ENCODE measurements around the gene GALK2. TPM values are rescaled to one million over a fixed set of nuclear protein-coding genes. Genes with fewer than 3 reads are reported as not detected.
A peak's percentile ranks its signal among the peaks of the same experiment; 100 is the strongest.

The GALK2 gene
- total RNA-seq, 1 experiment from 2014 or later, result 22.9 TPM

GRCh38 chr15:49215768-49216739 is 46.0 kb downstream of the GALK2 start:
- POLR2A ChIA-PET (ENCODE audit: low non-redundant PET), result no interaction called here
- H3K36me3 ChIP-seq (ENCODE audit: insufficient read depth, low read length, poor library complexity, severe bottlenecking), result no peaks in the 10 kb centered on the region
- TF ChIP-seq CTCF (conservative IDR thresholded peaks at IDR 0.05; ENCODE audit: low read depth, low read length), result 0 out of 2 replicates have a peak, but pooled peaks have one; percentile 19
- no peak for TF ChIP-seq EZH2 (IDR thresholded peaks at IDR 0.05; ENCODE audit: borderline replicate concordance, low read depth, low read length, poor library complexity, severe bottlenecking)
- DNase-seq (ENCODE audit: low spot score), result peak; percentile 27
- H3K9me3 ChIP-seq (ENCODE audit: low read depth, low read length, poor library complexity, severe bottlenecking), result no peaks in the 10 kb centered on the region
- no peak overlapping the region for H3K4me3 ChIP-seq (ENCODE audit: low read depth, low read length, poor library complexity, severe bottlenecking)
- BruUV-seq (replicated peaks), result no TSS peak
- CTCF ChIA-PET, result no interaction called here
- H3K4me1 ChIP-seq (ENCODE audit: insufficient read depth, low read length, poor library complexity, severe bottlenecking), result no peaks in the 10 kb centered on the region
- H3K27ac ChIP-seq (ENCODE audit: low read depth, low read length, poor library complexity, severe bottlenecking), result no peak overlapping the region
- H3K27me3 ChIP-seq (replicated peaks; ENCODE audit: insufficient read depth, low read depth, low read length, poor library complexity), result no peaks in the 10 kb centered on the region
- intact Hi-C loops (cut with micrococcal nuclease; ENCODE audit: unreplicated experiment), result no loop called here

GRCh38 chr15:49223536-49224274 is 53.7 kb downstream of the GALK2 start:
- Histone ChIP-seq H3K4me3 (ENCODE audit: low read depth, low read length, poor library complexity, severe bottlenecking) (no peak overlapping the region), H3K9me3 (ENCODE audit: low read depth, low read length, poor library complexity, severe bottlenecking) (no peaks in the 10 kb centered on the region), H3K36me3 (ENCODE audit: insufficient read depth, low read length, poor library complexity, severe bottlenecking) (no peaks in the 10 kb centered on the region), H3K4me1 (ENCODE audit: insufficient read depth, low read length, poor library complexity, severe bottlenecking) (no peaks in the 10 kb centered on the region), H3K27me3 (replicated peaks; ENCODE audit: insufficient read depth, low read depth, low read length, poor library complexity) (no peaks in the 10 kb centered on the region), H3K27ac (ENCODE audit: low read depth, low read length, poor library complexity, severe bottlenecking) (no peak overlapping the region)
- no TSS peak for BruUV-seq (replicated peaks)
- DNase-seq (ENCODE audit: low spot score), result peak; percentile 67
- CTCF ChIA-PET, result no interaction called here
- intact Hi-C loops (cut with micrococcal nuclease; ENCODE audit: unreplicated experiment), result loop anchor here (2.0 kb wide), 1 partner anchor 365 kb away; no protein-coding TSS in a partner anchor
- POLR2A ChIA-PET (ENCODE audit: low non-redundant PET), result no interaction called here
- no peak for TF ChIP-seq CTCF (conservative IDR thresholded peaks at IDR 0.05; ENCODE audit: low read depth, low read length)
- TF ChIP-seq EZH2 (IDR thresholded peaks at IDR 0.05; ENCODE audit: borderline replicate concordance, low read depth, low read length, poor library complexity, severe bottlenecking), result no peak

DNA sequence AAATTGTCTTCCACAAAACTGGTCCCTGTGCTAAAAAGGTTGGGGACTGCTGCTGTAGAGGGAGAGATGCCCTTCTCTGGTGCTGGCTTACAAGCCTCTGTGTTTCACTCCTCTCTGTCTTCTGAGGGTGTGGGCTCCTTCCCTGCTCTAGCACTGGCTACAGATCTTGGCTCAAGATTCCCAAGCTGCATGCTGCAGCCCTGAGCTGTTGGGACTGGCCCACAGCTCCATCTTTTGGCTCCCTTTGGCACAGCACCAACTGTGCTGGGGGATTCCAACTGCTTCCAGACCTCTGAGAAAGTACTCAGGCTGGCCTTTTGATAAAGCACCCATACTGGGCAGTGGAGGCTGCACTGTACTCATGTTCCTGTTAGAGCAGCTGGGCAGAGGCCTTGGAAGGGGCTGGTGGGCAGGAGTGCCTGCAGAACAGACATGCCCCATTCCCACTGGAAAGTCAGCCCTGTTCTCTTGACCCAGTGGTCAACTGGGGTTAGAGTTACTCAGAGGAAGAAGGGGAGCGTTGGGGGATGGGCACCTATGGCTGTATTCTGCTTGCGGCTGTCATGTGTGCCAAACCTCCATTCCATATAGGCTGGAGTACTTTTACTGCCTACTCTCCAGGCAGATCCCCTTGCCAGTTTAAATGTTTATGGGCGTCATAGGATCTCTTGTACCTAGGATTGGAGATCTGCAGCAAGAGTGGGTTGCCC is 55.7 kb downstream of the GALK2 start:
- peak; percentile 72 for DNase-seq (ENCODE audit: low spot score)
- intact Hi-C loops (cut with micrococcal nuclease; ENCODE audit: unreplicated experiment), result loop anchor here (2.0 kb wide), 1 partner anchor 367 kb away; no protein-coding TSS in a partner anchor
- ChIA-PET CTCF (interaction anchor here (1.0 kb wide), 1 partner anchor 364 kb away, joined by 8 read pairs; no protein-coding TSS in a partner anchor), POLR2A (ENCODE audit: low non-redundant PET) (no interaction called here)
- H3K27ac ChIP-seq (ENCODE audit: low read depth, low read length, poor library complexity, severe bottlenecking), result no peak overlapping the region
- H3K27me3 ChIP-seq (replicated peaks; ENCODE audit: insufficient read depth, low read depth, low read length, poor library complexity), result no peaks in the 10 kb centered on the region
- no peaks in the 10 kb centered on the region for H3K9me3 ChIP-seq (ENCODE audit: low read depth, low read length, poor library complexity, severe bottlenecking)
- no peak overlapping the region for H3K4me3 ChIP-seq (ENCODE audit: low read depth, low read length, poor library complexity, severe bottlenecking)
- peaks cover 7% of the 10 kb centered on the region for H3K4me1 ChIP-seq (ENCODE audit: insufficient read depth, low read length, poor library complexity, severe bottlenecking)
- H3K36me3 ChIP-seq (ENCODE audit: insufficient read depth, low read length, poor library complexity, severe bottlenecking), result no peaks in the 10 kb centered on the region
- no peak for TF ChIP-seq EZH2 (IDR thresholded peaks at IDR 0.05; ENCODE audit: borderline replicate concordance, low read depth, low read length, poor library complexity, severe bottlenecking)
- TF ChIP-seq CTCF (conservative IDR thresholded peaks at IDR 0.05; ENCODE audit: low read depth, low read length), result peak; percentile 58
- BruUV-seq (replicated peaks), result no TSS peak
